Measurements from ENCODE around the gene IGF2BP2.

The IGF2BP2 gene

GRCh38 chr3:185760550-185760949, 64.3 kb downstream of the IGF2BP2 start:
- H3K9me3 ChIP-seq (ENCODE audit: low read length): no peaks in the 10 kb centered on the region
- H3K36me3 ChIP-seq (ENCODE audit: insufficient read depth, low read length): no peaks in the 10 kb centered on the region
- no peaks in the 10 kb centered on the region for H3K27me3 ChIP-seq (ENCODE audit: control insufficient read depth in 1 of 2, insufficient read depth in 2 of 2, low read length in 2 of 2)
- H3K9ac ChIP-seq (ENCODE audit: low read length): no peak overlapping the region
- no peaks in the 10 kb centered on the region for H3K4me1 ChIP-seq (ENCODE audit: insufficient read depth, low read length)
- H3K27ac ChIP-seq (ENCODE audit: low read depth, low read length): no peak overlapping the region
- no peak overlapping the region for H3K4me3 ChIP-seq (ENCODE audit: low read depth in 1 of 2, low read length in 2 of 2)

- H3K9ac ChIP-seq (ENCODE audit: low read length): no peak overlapping the region
- no peaks in the 10 kb centered on the region for H3K9me3 ChIP-seq (ENCODE audit: low read length)
- H3K4me1 ChIP-seq (ENCODE audit: insufficient read depth, low read length): no peaks in the 10 kb centered on the region
- no peaks in the 10 kb centered on the region for H3K36me3 ChIP-seq (ENCODE audit: insufficient read depth, low read length)
- no peak overlapping the region for H3K27ac ChIP-seq (ENCODE audit: low read depth, low read length)
- no peak overlapping the region for H3K4me3 ChIP-seq (ENCODE audit: low read depth in 1 of 2, low read length in 2 of 2)
- H3K27me3 ChIP-seq (ENCODE audit: control insufficient read depth in 1 of 2, insufficient read depth in 2 of 2, low read length in 2 of 2): no peaks in the 10 kb centered on the region
These were observed 64.8 kb downstream of the IGF2BP2 start for GRCh38 chr3:185760088-185760487.

- Histone ChIP-seq H3K9ac (ENCODE audit: low read length) (no peak overlapping the region), H3K4me3 (ENCODE audit: low read depth in 1 of 2, low read length in 2 of 2) (no peak overlapping the region), H3K4me1 (ENCODE audit: insufficient read depth, low read length) (no peaks in the 10 kb centered on the region)
These were observed 65.3 kb downstream of the IGF2BP2 start for GRCh38 chr3:185759512-185759911.

GRCh38 chr3:185758912-185759311, 65.9 kb downstream of the IGF2BP2 start:
- H3K4me1 ChIP-seq (ENCODE audit: insufficient read depth, low read length): no peaks in the 10 kb centered on the region
- H3K27ac ChIP-seq (ENCODE audit: low read depth, low read length): no peak overlapping the region
- no peak overlapping the region for H3K9ac ChIP-seq (ENCODE audit: low read length)
- no peaks in the 10 kb centered on the region for H3K36me3 ChIP-seq (ENCODE audit: insufficient read depth, low read length)
- H3K27me3 ChIP-seq (ENCODE audit: control insufficient read depth in 1 of 2, insufficient read depth in 2 of 2, low read length in 2 of 2): no peaks in the 10 kb centered on the region
- H3K9me3 ChIP-seq (ENCODE audit: low read length): no peaks in the 10 kb centered on the region
- no peak overlapping the region for H3K4me3 ChIP-seq (ENCODE audit: low read depth in 1 of 2, low read length in 2 of 2)

More at GRCh38 chr3:185759512-185759911, 65.3 kb downstream of the IGF2BP2 start:
- Histone ChIP-seq H3K27me3 (ENCODE audit: control insufficient read depth in 1 of 2, insufficient read depth in 2 of 2, low read length in 2 of 2) (no peaks in the 10 kb centered on the region), H3K27ac (ENCODE audit: low read depth, low read length) (no peak overlapping the region), H3K36me3 (ENCODE audit: insufficient read depth, low read length) (no peaks in the 10 kb centered on the region), H3K9me3 (ENCODE audit: low read length) (no peaks in the 10 kb centered on the region)

GRCh38 chr3:185757176-185757575, 67.7 kb downstream of the IGF2BP2 start:
- H3K4me1 ChIP-seq (ENCODE audit: insufficient read depth, low read length): no peaks in the 10 kb centered on the region
- no peak overlapping the region for H3K4me3 ChIP-seq (ENCODE audit: low read depth in 1 of 2, low read length in 2 of 2)
- H3K36me3 ChIP-seq (ENCODE audit: insufficient read depth, low read length): no peaks in the 10 kb centered on the region
- no peaks in the 10 kb centered on the region for H3K9me3 ChIP-seq (ENCODE audit: low read length)
- no peak overlapping the region for H3K9ac ChIP-seq (ENCODE audit: low read length)
- no peaks in the 10 kb centered on the region for H3K27me3 ChIP-seq (ENCODE audit: control insufficient read depth in 1 of 2, insufficient read depth in 2 of 2, low read length in 2 of 2)
- H3K27ac ChIP-seq (ENCODE audit: low read depth, low read length): no peak overlapping the region

- no peaks in the 10 kb centered on the region for H3K9me3 ChIP-seq (ENCODE audit: low read length)
- no peaks in the 10 kb centered on the region for H3K4me1 ChIP-seq (ENCODE audit: insufficient read depth, low read length)
- no peak overlapping the region for H3K4me3 ChIP-seq (ENCODE audit: low read depth in 1 of 2, low read length in 2 of 2)
- H3K9ac ChIP-seq (ENCODE audit: low read length): no peak overlapping the region
- H3K27ac ChIP-seq (ENCODE audit: low read depth, low read length): no peak overlapping the region
- H3K36me3 ChIP-seq (ENCODE audit: insufficient read depth, low read length): no peaks in the 10 kb centered on the region
- no peaks in the 10 kb centered on the region for H3K27me3 ChIP-seq (ENCODE audit: control insufficient read depth in 1 of 2, insufficient read depth in 2 of 2, low read length in 2 of 2)
These were observed 68.4 kb downstream of the IGF2BP2 start for GRCh38 chr3:185756477-185756876.

GRCh38 chr3:185754920-185755319, 69.9 kb downstream of the IGF2BP2 start:
- H3K9me3 ChIP-seq (ENCODE audit: low read length): no peaks in the 10 kb centered on the region
- no peak overlapping the region for H3K4me3 ChIP-seq (ENCODE audit: low read depth in 1 of 2, low read length in 2 of 2)
- H3K4me1 ChIP-seq (ENCODE audit: insufficient read depth, low read length): no peaks in the 10 kb centered on the region
- no peaks in the 10 kb centered on the region for H3K27me3 ChIP-seq (ENCODE audit: control insufficient read depth in 1 of 2, insufficient read depth in 2 of 2, low read length in 2 of 2)
- H3K36me3 ChIP-seq (ENCODE audit: insufficient read depth, low read length): no peaks in the 10 kb centered on the region
- H3K27ac ChIP-seq (ENCODE audit: low read depth, low read length): no peak overlapping the region
- no peak overlapping the region for H3K9ac ChIP-seq (ENCODE audit: low read length)

GRCh38 chr3:185753354-185753753, 71.5 kb downstream of the IGF2BP2 start:
- Histone ChIP-seq H3K36me3 (ENCODE audit: insufficient read depth, low read length) (no peaks in the 10 kb centered on the region), H3K9ac (ENCODE audit: low read length) (no peak overlapping the region), H3K4me3 (ENCODE audit: low read depth in 1 of 2, low read length in 2 of 2) (no peak overlapping the region), H3K4me1 (ENCODE audit: insufficient read depth, low read length) (no peaks in the 10 kb centered on the region), H3K27ac (ENCODE audit: low read depth, low read length) (no peak overlapping the region), H3K27me3 (ENCODE audit: control insufficient read depth in 1 of 2, insufficient read depth in 2 of 2, low read length in 2 of 2) (no peaks in the 10 kb centered on the region), H3K9me3 (ENCODE audit: low read length) (no peaks in the 10 kb centered on the region)

GRCh38 chr3:185750702-185751101, 74.1 kb downstream of the IGF2BP2 start:
- Histone ChIP-seq H3K36me3 (ENCODE audit: insufficient read depth, low read length) (no peaks in the 10 kb centered on the region), H3K9ac (ENCODE audit: low read length) (no peak overlapping the region), H3K4me1 (ENCODE audit: insufficient read depth, low read length) (no peaks in the 10 kb centered on the region), H3K27ac (ENCODE audit: low read depth, low read length) (no peak overlapping the region), H3K27me3 (ENCODE audit: control insufficient read depth in 1 of 2, insufficient read depth in 2 of 2, low read length in 2 of 2) (no peaks in the 10 kb centered on the region), H3K9me3 (ENCODE audit: low read length) (no peaks in the 10 kb centered on the region), H3K4me3 (ENCODE audit: low read depth in 1 of 2, low read length in 2 of 2) (no peak overlapping the region)

GRCh38 chr3:185750015-185750414, 74.8 kb downstream of the IGF2BP2 start:
- no peak overlapping the region for H3K9ac ChIP-seq (ENCODE audit: low read length)
- no peaks in the 10 kb centered on the region for H3K9me3 ChIP-seq (ENCODE audit: low read length)
- no peaks in the 10 kb centered on the region for H3K27me3 ChIP-seq (ENCODE audit: control insufficient read depth in 1 of 2, insufficient read depth in 2 of 2, low read length in 2 of 2)
- no peaks in the 10 kb centered on the region for H3K36me3 ChIP-seq (ENCODE audit: insufficient read depth, low read length)
- H3K27ac ChIP-seq (ENCODE audit: low read depth, low read length): no peak overlapping the region
- H3K4me3 ChIP-seq (ENCODE audit: low read depth in 1 of 2, low read length in 2 of 2): no peak overlapping the region
- H3K4me1 ChIP-seq (ENCODE audit: insufficient read depth, low read length): no peaks in the 10 kb centered on the region

- Histone ChIP-seq H3K4me3 (ENCODE audit: low read depth in 1 of 2, low read length in 2 of 2) (no peak overlapping the region), H3K4me1 (ENCODE audit: insufficient read depth, low read length) (no peaks in the 10 kb centered on the region), H3K27ac (ENCODE audit: low read depth, low read length) (no peak overlapping the region), H3K36me3 (ENCODE audit: insufficient read depth, low read length) (no peaks in the 10 kb centered on the region), H3K9me3 (ENCODE audit: low read length) (no peaks in the 10 kb centered on the region), H3K9ac (ENCODE audit: low read length) (no peak overlapping the region), H3K27me3 (ENCODE audit: control insufficient read depth in 1 of 2, insufficient read depth in 2 of 2, low read length in 2 of 2) (no peaks in the 10 kb centered on the region)
These were observed 78.4 kb downstream of the IGF2BP2 start for GRCh38 chr3:185746470-185746869.

- no peaks in the 10 kb centered on the region for H3K36me3 ChIP-seq (ENCODE audit: insufficient read depth, low read length)
- H3K27me3 ChIP-seq (ENCODE audit: control insufficient read depth in 1 of 2, insufficient read depth in 2 of 2, low read length in 2 of 2): no peaks in the 10 kb centered on the region
- no peaks in the 10 kb centered on the region for H3K4me1 ChIP-seq (ENCODE audit: insufficient read depth, low read length)
- no peak overlapping the region for H3K9ac ChIP-seq (ENCODE audit: low read length)
- no peak overlapping the region for H3K4me3 ChIP-seq (ENCODE audit: low read depth in 1 of 2, low read length in 2 of 2)
- no peaks in the 10 kb centered on the region for H3K9me3 ChIP-seq (ENCODE audit: low read length)
- no peak overlapping the region for H3K27ac ChIP-seq (ENCODE audit: low read depth, low read length)
These were observed 79.6 kb downstream of the IGF2BP2 start for GRCh38 chr3:185744997-185745843.
